ENCODE data around the gene CHD1. TPM values are rescaled to one million over a fixed set of nuclear protein-coding genes. Genes with fewer than 3 reads are reported as not detected.

Gene CHD1
- total RNA-seq, 1 donor from 2014 or later: 54.5 TPM

DNA sequence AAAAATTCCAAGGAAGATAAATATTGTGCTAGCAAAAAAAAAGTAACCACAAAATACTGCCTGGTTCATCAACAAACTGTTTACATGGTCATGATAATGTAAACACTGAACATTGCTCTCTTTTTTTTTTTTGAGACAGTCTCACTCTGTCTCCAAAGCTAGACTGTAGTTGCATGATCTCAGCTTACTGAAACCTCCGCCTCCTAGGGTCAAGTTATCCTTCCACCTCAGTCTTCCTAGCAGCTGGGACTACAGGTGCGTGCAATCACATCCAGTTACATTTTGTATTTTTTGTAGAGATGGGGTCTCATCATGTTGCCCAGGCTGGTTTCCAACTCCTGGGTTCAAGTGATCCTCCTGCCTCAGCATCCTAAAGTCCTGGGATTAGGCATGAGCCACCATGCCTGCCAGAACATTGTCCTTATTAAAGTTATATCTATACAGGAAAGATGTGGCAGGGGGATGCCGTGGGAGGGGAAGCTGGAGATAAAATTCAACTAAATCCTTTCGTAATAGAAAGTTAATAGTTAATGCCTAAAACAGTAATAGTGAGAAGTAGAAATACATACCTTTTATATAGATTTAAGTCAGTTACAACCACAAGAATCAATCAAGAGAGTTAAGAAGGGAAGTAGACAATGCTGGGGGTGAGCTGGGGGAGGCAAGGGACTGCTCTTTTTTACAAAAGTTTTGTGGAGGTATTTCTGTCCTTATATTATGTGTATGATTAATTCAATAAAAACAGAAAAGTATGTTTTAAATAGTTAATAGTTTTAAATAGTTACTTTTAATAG, 103.0 kb downstream of the CHD1 start:
- intact Hi-C loops (cut with micrococcal nuclease): no loop called here

DNA sequence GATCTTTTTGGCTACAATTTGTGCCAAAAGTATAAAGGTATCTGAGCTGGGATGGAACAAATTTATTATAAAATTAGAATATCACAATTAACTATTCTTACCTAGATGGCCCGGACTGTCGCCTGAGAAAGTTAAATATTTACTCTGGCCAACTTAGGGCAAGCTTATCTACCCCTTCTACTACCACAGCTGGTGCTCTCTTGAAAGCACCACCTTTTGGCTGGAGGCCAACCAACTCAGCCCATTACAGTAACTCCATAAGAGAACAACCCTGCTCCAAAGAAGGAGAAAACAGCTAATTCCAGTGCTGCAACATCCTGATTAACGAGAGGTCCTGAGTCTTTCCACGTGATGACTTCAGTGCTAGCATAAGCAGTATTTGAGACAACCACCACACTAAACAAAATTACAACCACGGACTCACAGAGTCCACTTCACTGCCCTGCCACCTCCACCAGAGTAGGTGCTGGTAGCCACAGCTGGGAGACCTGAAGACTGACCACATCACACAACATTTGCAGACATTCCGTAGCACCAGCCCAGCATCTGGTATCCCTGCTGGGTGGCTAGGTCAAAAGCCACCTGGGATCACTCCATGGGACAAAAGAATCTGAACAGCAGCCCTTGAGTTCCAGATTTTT, 112.1 kb downstream of the CHD1 start:
- intact Hi-C loops (cut with micrococcal nuclease): loop anchor here (1.0 kb wide), 1 partner anchor 41 kb away; no protein-coding TSS in a partner anchor

DNA sequence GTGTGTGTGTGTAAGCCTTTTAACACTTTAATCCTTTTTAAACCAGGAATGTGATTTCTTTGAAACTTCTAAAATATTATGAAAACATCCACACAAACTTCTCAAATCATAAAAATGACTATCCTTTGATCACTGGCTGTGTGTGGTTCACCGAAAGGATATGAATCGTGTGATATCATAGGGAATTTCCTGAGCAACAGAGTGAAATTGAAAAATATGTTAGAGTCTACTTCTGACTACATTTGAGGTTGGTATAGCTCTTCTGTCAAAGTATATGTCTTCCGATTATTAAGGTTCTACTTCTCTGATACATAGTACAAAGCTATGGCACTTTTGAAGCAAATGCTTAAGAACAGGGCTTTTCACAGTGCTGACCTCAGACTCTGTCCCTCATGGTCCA, 115.1 kb downstream of the CHD1 start:
- intact Hi-C loops (cut with micrococcal nuclease): no loop called here

DNA sequence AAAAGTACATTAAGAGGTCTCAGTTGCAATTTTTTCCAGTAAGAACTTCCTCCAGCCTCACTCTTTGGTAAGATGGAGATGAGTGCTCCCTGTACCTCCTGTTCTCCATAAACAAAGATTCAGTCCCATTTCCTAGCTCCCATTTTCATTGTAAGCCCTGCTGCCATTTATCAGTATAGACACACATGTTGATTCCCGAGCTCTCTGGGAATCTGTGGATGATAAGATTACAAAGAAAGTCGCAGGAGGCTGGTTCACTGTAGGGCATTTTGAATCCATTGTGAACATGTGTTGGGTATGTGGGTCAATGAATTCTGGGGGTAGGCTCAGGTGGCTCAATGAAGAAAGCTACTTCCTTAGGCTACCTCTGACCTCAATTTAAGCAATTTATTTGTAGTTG, 118.6 kb downstream of the CHD1 start:
- intact Hi-C loops (cut with micrococcal nuclease): no loop called here

DNA sequence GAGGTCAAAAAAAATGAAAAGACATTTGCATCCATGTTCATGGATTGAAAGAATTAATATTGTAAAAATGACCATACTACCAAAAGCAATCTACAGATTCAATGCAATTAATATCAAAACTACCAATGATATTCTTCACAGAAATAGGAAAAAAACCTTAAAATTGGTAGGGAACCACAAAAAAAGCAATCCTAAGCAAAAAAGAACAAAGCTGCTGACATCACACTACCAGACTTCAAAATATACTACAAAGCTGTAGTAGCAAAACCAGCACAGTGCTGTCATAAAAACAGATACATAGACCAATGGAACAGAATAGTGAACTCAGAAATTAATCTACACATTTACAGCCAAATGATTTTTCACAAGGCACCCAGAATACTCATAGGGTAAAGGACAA, 121.0 kb downstream of the CHD1 start:
- intact Hi-C loops (cut with micrococcal nuclease): no loop called here

DNA sequence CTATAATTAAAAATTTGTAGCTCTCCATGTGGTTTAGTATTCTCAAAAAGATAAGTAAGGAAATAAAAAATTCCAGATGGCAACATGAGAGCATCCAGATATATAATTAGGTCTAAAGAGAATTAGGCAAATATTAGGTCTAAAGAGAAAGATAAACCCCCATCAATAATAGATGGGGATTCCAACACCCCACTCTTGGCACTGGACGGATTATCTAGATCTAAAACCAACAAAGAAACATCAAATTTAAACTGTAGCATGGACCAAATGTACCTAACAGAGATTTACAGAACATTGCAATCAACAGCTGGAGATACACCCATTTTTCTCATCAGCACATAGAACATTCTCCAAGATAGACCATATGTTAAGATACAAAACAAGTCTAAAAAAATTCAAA, 123.7 kb downstream of the CHD1 start:
- intact Hi-C loops (cut with micrococcal nuclease): no loop called here

DNA sequence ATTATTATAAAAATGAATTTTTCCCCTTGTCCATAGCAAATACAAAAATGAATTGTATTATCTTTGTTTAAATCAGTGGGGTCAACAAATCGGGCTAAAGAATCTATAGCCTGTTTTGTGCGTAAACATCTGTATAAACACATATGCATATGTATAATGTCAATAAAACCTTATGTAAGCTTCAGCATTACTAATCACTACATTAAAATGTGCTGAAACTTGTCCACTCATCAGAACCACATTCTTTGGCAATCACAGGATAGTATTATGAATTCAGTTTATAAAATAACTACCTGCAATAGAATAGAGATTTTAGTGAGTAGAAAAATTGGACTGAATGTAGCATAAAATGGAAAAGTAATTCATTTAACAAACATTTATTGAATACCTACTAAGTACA, 124.7 kb downstream of the CHD1 start:
- intact Hi-C loops (cut with micrococcal nuclease): no loop called here

Other genes starting within 250 kb of the CHD1 start
- gene RGMB, start 155.3 kb downstream of the CHD1 start, total RNA-seq: 0.22 and 0.37 TPM in 2 replicates